ENCODE data around the gene EIF1AD. TPM values are rescaled to one million over a fixed set of nuclear protein-coding genes. Genes with fewer than 3 reads are reported as not detected.

EIF1AD gene
- total and polyA plus RNA-seq, 2 experiments from 2014 or later = 19.4 to 25.6 TPM

GRCh38 chr11:65978391-65979238 lies 23.3 kb downstream of the EIF1AD start:
- Histone ChIP-seq H3K9me2 (replicated peaks; ENCODE audit: insufficient read depth) (no peaks in the 10 kb centered on the region), H3K36me3 (replicated peaks; ENCODE audit: insufficient read depth, low read depth) (no peaks in the 10 kb centered on the region)
- TF ChIP-seq CTCF (IDR thresholded peaks at IDR 0.05; ENCODE audit: poor library complexity) = no peak

DNA sequence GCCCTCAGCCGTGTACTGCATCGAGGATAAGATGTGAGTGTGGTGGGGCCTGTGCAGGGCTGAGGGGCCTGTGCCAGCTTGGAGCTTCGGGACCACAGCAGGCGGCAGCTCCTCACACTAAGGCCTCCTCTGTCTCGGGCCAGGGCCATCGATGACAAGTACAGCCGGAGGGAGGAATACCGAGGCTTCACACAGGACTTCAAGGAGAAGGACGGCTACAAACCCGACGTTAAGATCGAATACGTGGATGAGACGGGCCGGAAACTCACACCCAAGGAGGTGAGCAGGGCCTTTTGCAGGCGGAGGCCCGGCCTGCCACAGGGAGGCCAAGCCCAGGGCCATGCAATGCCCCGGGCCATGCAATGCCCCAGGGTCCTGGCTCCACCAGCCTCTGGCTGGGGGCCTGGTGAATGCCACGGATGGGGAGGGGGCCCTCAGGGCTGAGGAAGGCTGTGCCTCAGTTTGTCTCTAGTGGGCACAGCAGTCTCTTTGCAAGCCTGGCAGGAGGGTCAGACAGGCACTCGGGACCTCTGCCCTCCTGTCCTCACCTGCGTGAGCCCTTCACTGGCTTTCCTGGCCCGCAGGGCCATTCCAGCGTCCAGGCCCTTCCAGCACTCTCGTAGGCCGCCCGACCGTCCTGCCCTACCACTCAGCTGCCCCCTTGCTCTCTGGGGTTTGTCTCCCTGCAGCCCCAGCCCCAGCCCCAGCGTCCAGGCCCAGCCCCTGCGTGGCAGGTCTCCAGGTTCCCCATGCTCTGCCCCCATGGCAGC lies 24.2 kb downstream of the EIF1AD start:
- no peaks in the 10 kb centered on the region for H3K9me2 ChIP-seq (replicated peaks; ENCODE audit: insufficient read depth)
- 96% methylated on average over 23 of the region's 29 CpGs for WGBS (ENCODE audit: low lambda C conversion rate, missing lambda C conversion rate)
- no peaks in the 10 kb centered on the region for H3K27me3 ChIP-seq
- H4K20me1 ChIP-seq (ENCODE audit: insufficient read depth, poor library complexity, severe bottlenecking) = no peaks in the 10 kb centered on the region
- H3K4me1 ChIP-seq (ENCODE audit: insufficient read depth) = no peaks in the 10 kb centered on the region
- no peak overlapping the region for H3K4me2 ChIP-seq
- no peak overlapping the region for H3K4me3 ChIP-seq
- TF ChIP-seq CTCF (IDR thresholded peaks at IDR 0.05; ENCODE audit: poor library complexity) (no peak), EZH2 (IDR thresholded peaks at IDR 0.05; ENCODE audit: borderline replicate concordance) (no peak)
- DNase-seq (ENCODE audit: low spot score) = no peak
- H3K79me2 ChIP-seq = no peaks in the 10 kb centered on the region
- no peak overlapping the region for H3K27ac ChIP-seq
- H2AFZ ChIP-seq = no peak overlapping the region
- H3K36me3 ChIP-seq (replicated peaks; ENCODE audit: insufficient read depth, low read depth) = no peaks in the 10 kb centered on the region
- H3K9me3 ChIP-seq (ENCODE audit: low read depth) = no peaks in the 10 kb centered on the region

More at GRCh38 chr11:65978391-65979238, 23.3 kb downstream of the EIF1AD start:
- no peaks in the 10 kb centered on the region for H3K79me2 ChIP-seq
- H3K4me3 ChIP-seq = no peak overlapping the region
- no peak overlapping the region for H3K27ac ChIP-seq
- no peaks in the 10 kb centered on the region for H3K9me3 ChIP-seq (ENCODE audit: low read depth)
- H4K20me1 ChIP-seq (ENCODE audit: insufficient read depth, poor library complexity, severe bottlenecking) = no peaks in the 10 kb centered on the region
- no peak for DNase-seq (ENCODE audit: low spot score)
- WGBS (ENCODE audit: low lambda C conversion rate, missing lambda C conversion rate) = 97% methylated on average over 28 of the region's 34 CpGs
- no peaks in the 10 kb centered on the region for H3K4me1 ChIP-seq (ENCODE audit: insufficient read depth)
- no peaks in the 10 kb centered on the region for H3K27me3 ChIP-seq
- H2AFZ ChIP-seq = no peak overlapping the region
- no peak overlapping the region for H3K4me2 ChIP-seq

- H3K36me3 ChIP-seq (replicated peaks; ENCODE audit: insufficient read depth, low read depth) = no peaks in the 10 kb centered on the region
- no peaks in the 10 kb centered on the region for H4K20me1 ChIP-seq (ENCODE audit: insufficient read depth, poor library complexity, severe bottlenecking)
- 93% methylated on average over 41 of the region's 43 CpGs for WGBS (ENCODE audit: low lambda C conversion rate, missing lambda C conversion rate)
- no peaks in the 10 kb centered on the region for H3K4me1 ChIP-seq (ENCODE audit: insufficient read depth)
- TF ChIP-seq CTCF (IDR thresholded peaks at IDR 0.05; ENCODE audit: poor library complexity) (no peak), EZH2 (IDR thresholded peaks at IDR 0.05; ENCODE audit: borderline replicate concordance) (no peak), EZH2phosphoT487 (IDR thresholded peaks at IDR 0.05; ENCODE audit: low read depth, severe bottlenecking, unreplicated experiment) (no peak)
- no peaks in the 10 kb centered on the region for H3K9me2 ChIP-seq (replicated peaks; ENCODE audit: insufficient read depth)
- no peak overlapping the region for H3K27ac ChIP-seq
- H3K27me3 ChIP-seq = no peaks in the 10 kb centered on the region
- H3K4me2 ChIP-seq = no peak overlapping the region
- no peaks in the 10 kb centered on the region for H3K79me2 ChIP-seq
- no peak overlapping the region for H2AFZ ChIP-seq
- no peak overlapping the region for H3K4me3 ChIP-seq
- H3K9me3 ChIP-seq (ENCODE audit: low read depth) = no peaks in the 10 kb centered on the region
- no peak for DNase-seq (ENCODE audit: low spot score)
Measured at GRCh38 chr11:65976216-65977176, 25.5 kb downstream of the EIF1AD start.
